GM15510 (cell line): ENCODE measurements around the gene SHOC2.

Experiments used
- POLR2A ChIP-seq: IDR thresholded peaks from 3 replicates; pipeline ENCODE4 v1.6.1; 2011; ENCODE audit warnings: borderline replicate concordance; ENCODE audit not compliant: insufficient read length; ENCODE audit errors: extremely low read depth

SHOC2 gene

DNA sequence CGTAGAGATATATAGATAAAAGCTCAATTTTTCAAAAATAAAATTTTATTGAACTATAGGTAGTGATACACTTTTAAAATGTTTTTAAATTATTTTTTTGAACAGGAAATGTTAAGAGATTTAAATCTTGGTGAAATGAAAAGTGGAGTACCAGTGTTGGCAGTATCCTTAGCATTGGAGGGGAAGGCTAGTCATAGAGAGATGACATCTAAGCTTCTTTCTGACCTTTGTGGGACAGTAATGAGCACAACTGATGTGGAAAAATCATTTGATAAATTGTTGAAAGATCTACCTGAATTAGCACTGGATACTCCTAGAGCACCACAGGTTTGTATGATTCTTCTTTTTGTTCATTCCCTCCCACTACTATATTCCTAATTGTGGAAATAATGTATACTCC lies 31.8 kb upstream of the SHOC2 start:
- no peak for TF ChIP-seq POLR2A

DNA sequence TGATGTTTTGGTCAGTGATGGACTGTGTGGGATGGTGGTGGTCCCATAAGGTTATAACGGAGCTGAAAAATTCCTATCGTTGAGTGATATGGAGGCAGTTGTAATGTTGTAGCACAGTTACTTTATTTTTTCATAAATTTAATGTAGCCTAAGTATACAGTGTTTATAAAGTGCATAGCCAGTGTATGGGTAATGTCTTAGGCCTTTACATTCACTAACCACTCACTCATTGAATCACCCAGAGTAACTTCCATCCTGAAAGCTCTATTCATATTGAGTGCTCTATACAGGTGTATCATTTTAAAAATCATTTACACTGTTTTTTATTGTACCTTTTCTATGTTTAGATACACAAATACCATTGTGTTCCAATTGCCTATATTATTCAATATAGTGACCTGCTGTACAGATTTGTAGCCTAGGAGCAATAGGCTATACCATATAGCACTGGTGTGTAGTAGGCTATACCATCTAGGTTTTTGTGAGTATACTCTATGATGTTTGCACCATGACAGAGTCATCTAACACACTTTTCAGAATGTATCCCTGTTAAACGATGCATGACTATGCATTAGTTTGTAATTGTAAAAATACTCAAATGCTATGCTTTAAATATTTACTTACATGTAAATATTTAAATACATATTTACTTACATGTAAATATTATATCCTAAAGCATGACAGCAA lies 26.7 kb upstream of the SHOC2 start:
- TF ChIP-seq POLR2A, result no peak

DNA sequence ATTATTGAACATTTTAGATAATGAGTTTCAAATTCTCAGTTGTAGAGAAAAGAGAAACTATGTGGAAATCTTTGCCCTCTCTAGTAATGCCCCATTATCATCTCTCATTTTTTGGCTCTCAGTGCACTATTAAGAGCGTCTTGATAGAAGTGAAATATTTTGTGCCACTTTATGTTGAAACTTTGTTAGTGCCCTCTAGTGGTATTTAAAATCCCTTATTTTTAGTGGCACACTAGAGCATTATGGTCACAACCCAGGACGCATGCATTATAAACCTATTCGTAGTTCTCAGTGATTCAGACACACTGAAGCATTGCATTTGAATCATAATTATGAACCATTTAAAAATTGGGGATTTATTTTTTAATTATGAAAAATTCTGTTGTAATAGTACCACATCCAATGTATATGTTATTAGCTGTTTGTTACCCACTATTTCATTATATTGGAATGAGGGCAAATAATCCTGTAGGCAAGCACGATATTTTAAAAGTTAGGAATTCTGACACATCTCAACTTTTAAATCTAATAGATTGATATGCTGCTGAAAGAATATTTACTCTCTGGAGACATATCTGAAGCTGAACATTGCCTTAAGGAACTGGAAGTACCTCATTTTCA lies 25.7 kb upstream of the SHOC2 start:
- no peak for TF ChIP-seq POLR2A

DNA sequence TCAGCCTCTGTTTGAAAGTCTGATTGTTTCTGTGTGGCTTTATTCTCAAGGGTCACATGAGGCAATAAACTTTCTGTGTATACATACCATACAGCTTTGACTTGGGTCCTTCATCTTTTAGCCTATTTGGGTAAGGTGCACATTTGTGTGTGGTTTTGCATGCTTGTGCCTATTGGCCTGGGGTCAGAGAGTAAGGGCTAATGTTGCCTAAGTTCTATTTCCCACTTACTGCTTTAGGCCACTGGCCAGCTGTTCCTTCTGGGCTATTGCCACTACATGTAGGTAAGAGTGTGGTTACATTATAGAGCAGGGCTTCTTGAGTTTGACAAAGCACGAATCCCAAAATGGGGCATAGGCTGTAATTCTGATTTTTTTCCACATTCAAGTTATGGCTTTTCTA lies 22.2 kb upstream of the SHOC2 start:
- no peak for TF ChIP-seq POLR2A

DNA sequence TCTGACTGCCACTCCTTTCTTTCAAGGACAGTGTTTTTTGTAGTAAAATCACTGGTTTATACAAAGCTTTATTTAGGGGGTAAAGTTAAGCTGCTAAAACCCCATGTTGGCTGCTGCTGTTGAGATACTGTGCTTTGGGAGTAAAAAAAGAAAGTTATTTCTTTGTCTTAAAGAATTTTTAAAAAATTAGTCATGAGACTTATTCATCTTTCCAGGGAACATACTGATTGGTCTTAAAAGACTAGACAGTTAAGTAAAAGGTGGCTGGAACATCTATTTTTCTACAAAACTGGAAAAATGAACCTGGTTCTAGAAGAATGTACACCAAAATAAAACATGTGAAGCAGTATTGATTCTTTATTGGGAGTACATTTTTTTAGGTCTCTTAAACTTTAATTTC lies 21.0 kb upstream of the SHOC2 start:
- TF ChIP-seq POLR2A, result no peak

DNA sequence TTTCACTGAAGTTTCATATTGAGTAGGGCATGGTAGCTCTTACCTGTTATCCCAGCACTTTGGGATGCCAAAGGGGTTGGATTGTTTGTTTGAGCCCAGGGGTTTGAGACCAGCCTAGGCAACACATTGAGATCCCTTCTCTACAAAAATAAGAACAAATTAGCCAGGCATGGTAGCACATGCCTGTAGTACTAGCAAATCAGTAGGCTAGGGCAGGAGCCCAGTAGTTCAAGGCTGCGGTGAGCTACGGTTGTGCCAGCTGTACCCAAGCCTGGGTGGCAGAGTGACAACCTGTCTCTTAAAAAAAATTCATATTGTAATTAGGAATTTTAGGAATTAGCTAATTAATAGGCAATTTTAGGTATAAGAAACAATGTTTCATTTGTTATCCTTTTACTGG lies 18.4 kb upstream of the SHOC2 start:
- TF ChIP-seq POLR2A, result no peak

DNA sequence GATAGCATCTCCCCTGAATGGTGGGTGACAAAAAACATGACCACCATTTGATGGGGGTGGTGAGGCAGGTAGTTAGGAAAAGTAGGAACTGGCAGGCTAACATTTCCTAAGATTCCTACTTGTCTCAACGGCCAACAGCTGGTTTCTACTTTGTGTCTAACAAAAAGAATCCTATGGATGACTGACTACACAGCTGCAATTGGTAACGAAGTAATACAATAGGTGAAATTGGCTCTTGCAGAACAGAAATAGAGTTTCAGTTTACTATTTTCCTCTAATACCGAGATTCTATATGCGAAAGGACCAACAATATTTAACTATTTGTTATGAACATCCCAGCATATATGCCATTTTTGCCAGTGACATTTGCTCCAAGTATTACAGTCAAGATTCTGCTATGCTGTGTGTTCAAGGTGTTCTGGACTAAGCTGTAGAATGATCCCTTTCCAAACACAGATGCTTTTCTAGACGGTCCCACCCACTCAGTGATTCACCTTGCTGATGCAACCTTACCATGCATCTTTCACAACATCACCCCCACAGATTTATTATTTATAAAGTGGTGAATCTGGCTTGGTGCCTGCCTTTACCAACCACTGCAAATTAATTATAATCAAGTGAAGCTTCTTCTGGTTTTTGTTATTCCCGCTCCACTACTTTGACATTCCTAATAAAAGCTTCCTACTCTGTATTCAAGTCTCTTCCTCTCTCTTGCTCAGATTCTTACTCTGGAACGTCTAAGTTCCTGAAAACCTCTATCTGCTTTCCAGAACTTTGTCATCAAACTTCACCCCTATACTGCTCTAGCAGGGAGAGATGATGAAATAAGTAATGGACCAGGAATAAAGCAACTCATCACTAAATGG lies 17.2 kb upstream of the SHOC2 start:
- TF ChIP-seq POLR2A, result no peak

DNA sequence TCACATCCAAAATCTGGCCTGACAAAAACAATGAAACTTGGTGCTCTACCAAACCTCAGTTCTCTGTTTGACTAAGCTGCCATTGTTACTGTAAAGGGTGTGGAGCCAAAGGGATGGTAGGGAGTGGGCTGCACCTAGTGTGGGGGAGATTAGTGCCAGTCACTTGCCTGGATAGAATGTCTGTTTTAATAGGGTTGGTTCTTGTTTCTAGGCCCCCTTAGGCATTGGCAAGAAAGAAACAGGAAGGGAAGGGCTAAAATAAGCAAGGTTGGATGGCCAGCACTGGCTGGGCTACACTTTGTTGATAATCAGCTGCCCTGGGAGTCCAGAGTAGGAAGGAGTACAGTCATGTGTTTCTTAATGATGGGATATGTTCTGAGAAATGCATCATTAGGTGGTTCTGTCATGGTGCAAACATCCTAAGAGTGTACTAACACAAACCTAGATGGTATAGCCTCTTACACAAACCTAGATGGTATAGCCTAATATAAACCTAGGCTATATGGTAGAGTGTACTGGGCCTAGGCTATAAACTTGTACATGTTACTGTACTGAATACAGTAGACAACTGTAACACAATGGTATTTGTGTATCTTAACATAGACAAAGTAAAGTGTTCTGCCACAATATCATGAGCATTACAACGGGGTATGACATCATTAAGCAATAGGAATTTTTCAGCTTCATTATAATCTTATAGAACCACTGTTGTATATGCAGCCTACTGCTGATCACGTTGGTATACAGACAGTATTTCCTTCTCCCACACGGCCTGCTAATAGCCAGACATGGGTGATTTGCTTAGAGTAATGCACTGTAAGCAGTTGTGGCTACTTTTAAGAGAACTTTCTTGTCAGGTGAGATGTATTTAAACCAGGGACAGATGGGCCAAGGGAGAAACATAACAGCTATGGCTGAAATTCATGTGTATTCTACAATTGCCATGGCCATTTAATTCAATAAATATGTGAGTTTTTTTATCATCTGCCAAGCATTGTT lies 15.8 kb upstream of the SHOC2 start:
- TF ChIP-seq POLR2A, result no peak

DNA sequence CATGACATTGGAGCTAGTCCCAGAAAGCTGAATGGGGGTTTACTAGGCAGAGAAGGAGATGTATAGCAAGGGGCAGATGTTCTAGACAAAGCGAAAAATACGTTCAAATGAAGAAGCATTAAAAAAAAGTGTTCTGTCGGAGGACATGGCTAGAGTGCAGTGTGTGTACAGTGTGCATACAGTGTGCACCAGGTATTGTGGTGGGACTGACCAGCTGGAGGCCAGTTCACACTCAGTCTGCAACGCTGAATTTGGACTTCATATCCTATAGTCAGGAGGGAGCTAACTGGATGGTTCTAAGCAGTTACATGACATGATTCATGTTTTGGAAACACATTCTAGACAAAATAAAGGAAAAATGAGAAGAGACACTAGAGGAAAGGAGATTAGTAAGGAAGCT lies 9.3 kb upstream of the SHOC2 start:
- TF ChIP-seq POLR2A, result no peak

DNA sequence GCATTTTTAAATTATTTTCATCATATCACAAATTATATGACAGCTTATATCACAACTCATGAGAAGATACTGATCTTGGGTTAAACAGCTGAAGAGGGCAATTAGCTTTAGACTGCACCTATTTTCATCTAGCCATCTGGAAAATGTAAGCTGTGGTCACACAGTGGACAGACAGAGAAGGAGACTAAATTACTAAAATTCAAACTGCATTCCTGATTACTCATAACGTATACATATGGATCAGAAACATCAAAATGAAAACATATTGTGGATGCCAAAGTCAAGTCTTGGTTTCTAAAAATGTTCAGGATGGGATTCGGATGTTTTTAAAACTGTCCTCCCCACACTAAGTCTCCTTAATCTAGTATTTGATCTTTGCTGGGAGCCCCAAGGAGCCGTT lies 7.0 kb upstream of the SHOC2 start:
- TF ChIP-seq POLR2A, result no peak

DNA sequence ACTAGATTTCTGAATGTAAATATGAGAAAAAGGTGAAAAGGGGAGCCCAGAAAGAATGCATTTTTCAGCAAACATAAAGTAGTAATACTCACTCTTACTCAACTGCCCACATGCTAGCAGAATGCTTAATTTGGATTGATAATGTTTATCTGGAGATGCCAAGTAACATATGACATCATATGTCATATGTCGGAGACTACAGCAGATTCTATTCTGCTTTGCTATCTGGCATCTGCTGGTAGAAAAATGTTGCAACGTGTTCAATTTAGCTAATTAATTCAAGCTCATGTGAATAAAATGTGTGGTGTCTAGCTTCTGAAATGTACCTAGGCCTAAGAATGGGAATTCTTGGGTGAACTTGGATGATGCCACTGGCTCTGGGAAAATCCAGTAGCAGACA lies 5.0 kb upstream of the SHOC2 start:
- no peak for TF ChIP-seq POLR2A

DNA sequence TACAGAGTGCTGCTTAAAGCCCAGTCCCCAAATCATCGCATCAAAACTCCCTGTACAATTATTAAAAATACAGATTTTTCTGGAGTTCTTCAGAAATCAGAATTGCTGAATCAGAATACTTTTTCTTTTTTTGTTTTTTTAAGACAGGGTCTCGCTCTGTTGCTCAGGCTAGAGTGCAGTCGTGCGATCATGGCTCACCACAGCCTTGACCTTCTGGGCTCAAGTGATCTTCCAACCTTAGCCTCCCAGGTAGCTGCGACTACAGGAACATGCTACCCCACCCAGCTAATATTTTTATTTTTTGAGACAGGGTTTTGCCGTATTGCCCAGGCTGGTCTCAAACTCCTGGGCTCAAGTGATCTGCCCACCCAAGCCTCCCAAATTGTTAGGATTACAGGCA lies 4.4 kb upstream of the SHOC2 start:
- TF ChIP-seq POLR2A, result no peak

DNA sequence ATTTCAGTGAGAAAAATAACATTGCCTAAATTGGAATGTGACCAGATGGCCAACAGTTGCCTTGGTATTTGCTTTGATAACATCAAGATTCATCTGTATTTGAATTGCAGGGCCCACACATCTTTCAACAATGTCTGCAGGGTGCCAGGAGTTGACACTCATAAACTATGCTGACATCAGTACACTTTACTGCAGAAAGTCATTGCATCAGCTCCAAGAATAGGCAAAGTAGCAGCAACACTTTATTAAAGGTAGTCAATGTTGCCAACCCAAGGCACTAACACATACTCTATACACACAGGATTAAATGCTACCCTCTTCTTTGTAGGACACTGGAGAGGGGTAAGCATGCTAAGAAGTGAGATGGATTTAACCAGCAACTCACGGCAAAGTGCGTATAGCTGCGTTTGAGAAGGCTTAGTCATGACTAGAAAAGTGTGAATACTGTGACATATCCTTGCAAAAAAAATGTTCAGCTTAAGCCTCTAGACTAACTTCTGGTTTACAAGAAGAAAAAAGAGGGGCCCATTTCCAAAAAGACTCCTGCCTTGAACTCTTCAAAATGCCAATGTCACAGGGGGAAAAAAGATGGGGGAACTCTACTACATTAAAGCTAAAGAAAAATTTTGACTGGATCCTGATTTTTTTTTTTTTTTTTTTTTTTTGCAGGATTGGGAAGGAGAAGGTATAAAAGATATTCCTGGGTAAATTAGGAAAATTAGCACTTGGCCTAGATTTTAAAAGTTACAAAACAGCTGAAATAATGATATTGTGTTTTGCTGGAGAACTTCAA lies 2.7 kb upstream of the SHOC2 start:
- TF ChIP-seq POLR2A, result no peak

DNA sequence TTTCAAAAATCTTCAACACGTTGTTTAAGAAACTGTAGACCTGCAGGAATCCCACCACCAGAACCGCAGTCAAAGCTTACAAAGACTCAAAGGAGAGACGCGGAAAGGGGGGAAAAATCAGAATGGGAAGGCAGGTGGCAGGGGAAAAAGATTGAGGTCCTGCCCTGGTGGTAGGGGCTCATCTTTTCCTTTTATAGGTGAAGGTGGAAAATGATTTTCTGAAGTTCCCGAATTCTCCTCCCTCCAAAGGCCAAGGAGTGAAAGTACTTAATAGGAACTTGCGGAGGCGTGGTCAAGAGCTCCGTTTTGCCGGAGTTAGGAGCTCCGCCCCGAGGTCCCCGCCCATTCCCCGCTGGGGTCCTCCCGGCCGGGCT lies 1.1 kb upstream of the SHOC2 start:
- TF ChIP-seq POLR2A, result no peak
